ENCODE data around the gene FARSB.

Gene FARSB

DNA sequence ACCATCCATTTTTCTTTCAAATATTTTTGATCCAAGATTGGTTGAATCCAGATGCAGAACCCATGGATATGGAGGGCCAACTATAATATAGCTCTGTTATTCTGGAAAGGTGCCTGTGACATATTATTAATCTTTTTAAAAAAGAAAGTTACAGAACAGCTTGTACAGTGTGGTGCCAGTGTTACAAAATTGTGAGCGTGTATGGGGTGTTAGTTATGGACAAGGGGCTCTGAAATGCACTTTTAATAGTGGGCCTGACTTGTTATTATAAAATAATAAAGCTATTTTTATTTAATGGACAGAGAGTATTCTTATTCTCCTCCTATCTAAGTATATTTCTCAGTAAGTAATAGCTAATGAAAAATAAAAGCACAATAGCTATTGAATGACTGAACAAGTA lies 111.2 kb downstream of the FARSB start:
- DNase-seq (ENCODE audit: low read depth), result no peak
- TF ChIP-seq CTCF (IDR thresholded peaks at IDR 0.05; ENCODE audit: insufficient read depth, low read depth, low read length, missing control alignments), result no peak
- H3K4me3 ChIP-seq (ENCODE audit: low read depth, low read length), result no peak overlapping the region

DNA sequence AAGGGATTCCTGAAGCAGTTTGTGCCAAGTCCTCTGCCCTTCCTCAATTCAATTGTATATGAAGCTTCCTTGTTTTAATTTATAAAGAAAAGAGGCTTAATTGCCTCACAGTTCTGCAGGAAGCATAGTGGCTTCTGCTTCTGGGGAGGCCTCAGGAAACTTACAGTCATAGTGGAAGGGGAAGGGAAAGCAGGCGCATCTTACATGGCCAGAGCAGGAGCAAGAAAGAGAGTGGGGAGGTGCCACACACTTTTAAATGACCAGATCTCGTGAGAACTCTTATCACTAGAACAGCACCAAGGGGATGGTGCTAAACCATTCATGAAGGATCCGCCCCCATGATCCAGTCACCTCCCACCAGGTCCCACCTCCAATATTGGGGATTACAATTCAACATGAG lies 117.4 kb downstream of the FARSB start:
- no peak for TF ChIP-seq CTCF (IDR thresholded peaks at IDR 0.05; ENCODE audit: insufficient read depth, low read depth, low read length, missing control alignments)
- no peak overlapping the region for H3K4me3 ChIP-seq (ENCODE audit: low read depth, low read length)
- peak; percentile 43 for DNase-seq (ENCODE audit: low read depth)

GRCh38 chr2:222535477-222535876 lies 120.4 kb downstream of the FARSB start:
- TF ChIP-seq CTCF (IDR thresholded peaks at IDR 0.05; ENCODE audit: insufficient read depth, low read depth, low read length, missing control alignments), result no peak
- DNase-seq (ENCODE audit: low read depth), result no peak
- H3K4me3 ChIP-seq (ENCODE audit: low read depth, low read length), result no peak overlapping the region

- no peak for DNase-seq (ENCODE audit: low read depth)
- no peak for TF ChIP-seq CTCF (IDR thresholded peaks at IDR 0.05; ENCODE audit: insufficient read depth, low read depth, low read length, missing control alignments)
- H3K4me3 ChIP-seq (ENCODE audit: low read depth, low read length), result no peak overlapping the region
Measured at GRCh38 chr2:222532315-222532714, 123.6 kb downstream of the FARSB start.

GRCh38 chr2:222526480-222527277 lies 129.2 kb downstream of the FARSB start:
- TF ChIP-seq CTCF (IDR thresholded peaks at IDR 0.05; ENCODE audit: insufficient read depth, low read depth, low read length, missing control alignments), result no peak
- no peak overlapping the region for H3K4me3 ChIP-seq (ENCODE audit: low read depth, low read length)
- DNase-seq (ENCODE audit: low read depth), result peak; percentile 40

DNA sequence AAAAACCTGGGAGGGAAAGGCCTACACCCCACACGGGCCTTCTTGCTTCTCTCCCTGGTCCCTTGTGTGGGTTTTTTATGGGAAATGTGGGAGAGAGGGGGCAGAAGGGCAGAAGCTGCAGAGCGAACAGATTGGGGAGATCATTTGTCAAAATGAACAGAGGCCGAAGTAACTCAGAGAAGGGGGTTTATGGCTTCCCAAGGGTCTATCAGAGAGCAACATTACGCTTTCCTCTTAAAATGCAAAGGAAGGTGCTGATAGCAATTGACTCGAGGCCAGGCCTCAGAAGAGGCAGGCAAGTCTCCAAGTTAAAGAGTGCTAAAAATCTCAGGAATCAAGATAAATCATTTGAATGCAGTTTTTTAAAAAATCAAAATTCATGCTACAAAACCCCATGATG lies 130.1 kb downstream of the FARSB start:
- H3K4me3 ChIP-seq (ENCODE audit: low read depth, low read length), result no peak overlapping the region
- no peak for DNase-seq (ENCODE audit: low read depth)
- TF ChIP-seq CTCF (IDR thresholded peaks at IDR 0.05; ENCODE audit: insufficient read depth, low read depth, low read length, missing control alignments), result no peak

Measured in GM12865 (cell line).